GM18907 (cell line): ENCODE measurements around the gene ZP1.
"Not testable (repeated sequence)": the region's sequence is repeated elsewhere in the genome, so short reads cannot be mapped to it uniquely, and the experiment has no call there.

Experiments used
- ATAC-seq: cut with Tn5 transposase; IDR thresholded peaks from one replicate; pipeline ENCODE4 v1.9.1; 2021; ENCODE audit warnings: mild to moderate bottlenecking, moderate library complexity; ENCODE audit not compliant: unreplicated experiment

Gene ZP1

DNA sequence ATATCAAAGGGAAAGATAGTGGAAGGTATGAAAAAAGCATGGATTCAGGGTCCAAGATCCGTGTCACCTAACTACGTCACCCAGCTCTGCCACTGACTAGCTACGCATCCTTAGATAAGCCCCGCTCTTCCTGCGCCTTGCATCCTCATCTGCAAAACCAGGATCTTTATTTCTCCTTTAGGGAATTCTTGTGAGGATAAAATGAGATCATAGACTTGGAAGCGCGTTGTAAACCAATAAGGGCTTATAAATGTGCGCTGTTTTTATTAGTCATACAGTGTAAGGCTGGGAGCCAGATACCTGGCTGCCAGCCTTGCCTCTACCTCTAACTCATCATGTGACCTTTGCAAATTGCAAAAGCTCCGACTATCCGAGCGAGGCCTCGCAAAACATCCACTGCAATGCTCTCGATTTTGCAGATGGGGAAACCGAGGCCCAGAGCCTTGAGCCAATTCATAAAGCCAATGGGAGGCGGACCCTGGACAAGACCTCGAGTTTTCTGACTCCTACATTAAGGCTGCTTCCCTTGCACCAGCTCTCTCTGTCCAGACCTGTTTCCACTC lies 38.3 kb downstream of the ZP1 start:
- no peak for ATAC-seq

- peak; percentile 79 for ATAC-seq
Observed at GRCh38 chr11:60906132-60906972, 39.0 kb downstream of the ZP1 start, which contains the start of gene PRPF19. PRPF19 (minus strand) TSS chr11:60906585; CDS start chr11:60906382, 203 bp downstream.

DNA sequence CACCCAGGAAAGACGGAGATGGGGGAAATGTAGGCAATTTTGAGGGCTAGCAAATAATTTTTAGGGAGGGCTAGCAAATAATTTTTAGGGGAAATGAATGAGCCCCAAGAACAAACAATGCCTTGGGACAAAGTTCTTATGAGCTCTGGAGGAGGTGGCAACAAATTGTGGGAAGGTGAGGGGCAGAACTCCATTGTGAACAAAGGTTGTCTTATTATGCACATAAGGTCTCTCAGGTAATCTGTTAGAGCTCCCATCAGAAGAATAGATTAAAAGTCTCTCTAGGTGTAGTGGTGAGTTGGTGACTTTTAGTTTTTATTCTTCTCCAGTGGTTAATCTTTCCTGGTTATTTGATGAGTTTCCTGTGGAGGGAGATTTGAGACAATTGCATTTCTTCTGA lies 41.5 kb downstream of the ZP1 start:
- ATAC-seq = no peak

DNA sequence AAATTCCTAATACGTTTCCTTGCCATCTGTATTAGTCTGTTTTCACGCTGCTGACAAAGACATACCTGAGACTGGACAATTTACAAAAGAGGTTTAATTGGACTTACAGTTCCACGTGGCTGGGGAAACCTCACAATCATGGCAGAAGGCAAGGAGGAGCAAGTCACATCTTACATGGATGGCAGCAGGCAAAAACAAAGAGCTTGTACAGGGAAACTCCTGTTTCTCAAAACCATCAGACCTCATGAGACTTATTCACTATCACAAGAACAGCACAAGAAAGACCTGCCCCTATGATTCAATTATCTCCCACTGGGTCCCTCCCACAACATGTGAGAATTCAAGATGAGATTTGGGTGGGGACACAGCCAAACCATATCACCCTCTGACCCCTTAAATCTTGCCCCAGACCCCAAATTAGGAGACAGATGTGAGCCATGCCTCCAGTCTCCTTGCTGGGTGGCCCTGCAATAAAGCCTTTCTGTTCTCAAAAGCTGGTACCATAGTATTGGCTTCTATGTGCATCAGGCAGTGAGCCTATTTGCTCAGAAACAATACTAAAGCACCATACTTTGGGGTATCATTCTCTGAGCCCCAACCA lies 42.4 kb downstream of the ZP1 start:
- not testable (repeated sequence) for ATAC-seq

DNA sequence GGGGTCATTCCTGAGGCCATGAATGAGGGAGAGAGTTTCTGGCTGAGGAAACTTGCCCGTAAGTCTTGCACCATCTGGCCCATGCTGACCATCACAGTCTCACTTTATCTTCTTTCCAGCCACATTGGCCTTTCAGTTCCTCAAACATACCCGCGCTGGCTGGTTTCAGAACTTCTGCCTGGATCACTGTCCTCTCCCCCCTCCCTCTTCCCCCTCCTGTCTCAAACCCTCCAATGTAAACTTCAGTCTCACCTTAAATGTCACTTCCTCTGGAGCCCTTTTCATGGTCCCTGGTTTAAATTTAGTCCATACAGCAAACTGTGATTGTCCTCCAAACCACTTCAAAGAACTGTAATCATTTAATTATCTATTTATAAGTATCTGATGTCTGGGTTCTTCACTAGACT lies 42.9 kb downstream of the ZP1 start:
- peak; percentile 41 for ATAC-seq

- ATAC-seq = no peak
Observed at GRCh38 chr11:60910711-60911380, 43.5 kb downstream of the ZP1 start.

DNA sequence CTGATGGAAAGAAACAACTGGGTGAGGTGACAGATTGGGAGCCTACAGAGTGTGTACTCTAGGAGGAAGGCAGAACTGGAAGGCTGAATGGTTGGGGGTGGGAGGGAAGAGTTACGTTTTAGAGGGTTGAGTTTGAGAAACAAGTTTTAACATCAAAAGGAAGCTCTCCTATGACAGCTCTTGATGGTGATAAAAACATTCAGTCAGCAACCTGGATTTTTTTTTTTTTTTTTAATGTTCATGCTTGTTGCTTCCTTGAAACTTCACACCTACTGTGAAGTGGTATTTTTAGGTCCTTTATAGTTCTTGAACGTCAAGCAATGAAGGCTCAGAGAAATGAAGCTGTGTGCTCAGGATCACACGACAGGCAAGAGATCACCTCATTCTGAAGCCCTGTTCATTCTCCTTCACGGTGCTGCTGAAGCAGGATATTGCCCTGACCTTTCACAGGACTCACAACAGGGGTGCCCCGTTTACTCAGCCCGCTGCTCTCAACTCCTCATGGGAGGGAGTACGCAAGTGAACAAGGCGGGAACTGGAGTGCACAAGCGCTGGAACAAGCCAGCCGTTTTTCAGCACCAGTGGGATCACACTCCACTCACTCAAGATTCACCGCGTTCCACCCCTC lies 45.0 kb downstream of the ZP1 start:
- ATAC-seq = no peak

DNA sequence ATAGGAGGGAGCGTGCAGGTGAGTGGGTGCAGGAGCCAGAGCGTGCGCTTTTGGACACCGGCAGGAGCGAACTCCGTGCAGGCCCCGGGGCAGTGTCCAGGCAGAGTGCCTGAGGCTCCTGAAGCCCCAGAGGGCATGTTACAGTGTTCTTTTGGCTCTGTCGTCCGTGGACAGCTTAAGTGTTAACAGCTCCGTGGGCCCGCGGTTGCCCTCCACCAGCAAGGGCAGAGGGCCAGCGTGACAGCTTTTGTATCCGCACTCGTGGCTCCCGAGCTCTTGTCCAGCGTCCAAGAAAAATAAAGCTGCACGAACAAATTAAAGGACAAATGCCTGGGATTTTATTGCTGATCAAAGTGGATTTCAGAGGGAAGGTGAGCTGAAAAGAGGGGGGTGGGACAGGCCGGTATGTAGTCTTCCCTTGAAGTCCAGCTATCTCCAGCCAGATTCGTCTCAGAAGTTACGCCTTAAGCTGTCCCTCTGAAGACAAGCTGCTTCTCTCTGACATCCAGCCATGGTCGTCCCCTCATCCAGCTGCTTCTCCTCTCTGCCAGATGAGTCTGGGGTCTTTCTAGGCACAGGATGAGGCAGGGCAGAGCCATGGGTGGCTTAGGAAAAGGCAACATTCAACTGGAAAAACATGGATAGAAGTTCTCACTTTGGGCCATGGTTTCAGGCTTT lies 45.6 kb downstream of the ZP1 start:
- ATAC-seq = no peak

GRCh38 chr11:60913793-60914632 lies 46.7 kb downstream of the ZP1 start, which contains the start of gene TMEM109:
TMEM109 (plus strand) TSS chr11:60914158; CDS start chr11:60919694, 5,536 bp downstream.
- peak; percentile 50 for ATAC-seq

DNA sequence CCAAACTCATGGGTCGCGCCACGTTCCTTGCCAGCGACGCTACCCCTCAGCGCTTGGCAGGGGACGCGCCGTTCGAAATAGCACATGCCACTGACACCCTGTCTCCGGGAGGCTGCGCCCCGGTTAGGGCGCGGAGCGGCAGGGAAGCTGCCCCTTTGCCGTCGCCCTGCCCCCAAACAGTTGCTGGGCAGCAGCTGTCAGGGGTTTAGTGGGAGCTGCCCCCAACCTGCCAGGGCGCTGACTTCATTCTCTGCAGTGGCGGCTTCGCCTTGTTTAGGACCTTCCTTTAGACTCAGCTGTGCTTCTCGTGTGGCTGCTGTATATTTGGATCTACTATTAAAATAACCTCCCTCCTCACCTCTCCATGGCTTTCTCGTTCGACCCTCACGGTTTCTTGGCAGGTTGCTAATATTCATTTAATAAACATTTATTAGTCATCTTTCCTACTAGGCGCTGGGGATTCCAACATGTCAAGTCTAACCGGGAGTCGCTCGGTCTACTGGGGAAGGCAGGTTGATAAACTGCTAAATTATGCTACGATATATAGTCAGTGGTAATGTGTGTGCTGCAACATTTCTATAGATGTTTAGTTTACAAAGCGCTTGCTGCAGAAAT lies 47.4 kb downstream of the ZP1 start:
- peak; percentile 2 for ATAC-seq

DNA sequence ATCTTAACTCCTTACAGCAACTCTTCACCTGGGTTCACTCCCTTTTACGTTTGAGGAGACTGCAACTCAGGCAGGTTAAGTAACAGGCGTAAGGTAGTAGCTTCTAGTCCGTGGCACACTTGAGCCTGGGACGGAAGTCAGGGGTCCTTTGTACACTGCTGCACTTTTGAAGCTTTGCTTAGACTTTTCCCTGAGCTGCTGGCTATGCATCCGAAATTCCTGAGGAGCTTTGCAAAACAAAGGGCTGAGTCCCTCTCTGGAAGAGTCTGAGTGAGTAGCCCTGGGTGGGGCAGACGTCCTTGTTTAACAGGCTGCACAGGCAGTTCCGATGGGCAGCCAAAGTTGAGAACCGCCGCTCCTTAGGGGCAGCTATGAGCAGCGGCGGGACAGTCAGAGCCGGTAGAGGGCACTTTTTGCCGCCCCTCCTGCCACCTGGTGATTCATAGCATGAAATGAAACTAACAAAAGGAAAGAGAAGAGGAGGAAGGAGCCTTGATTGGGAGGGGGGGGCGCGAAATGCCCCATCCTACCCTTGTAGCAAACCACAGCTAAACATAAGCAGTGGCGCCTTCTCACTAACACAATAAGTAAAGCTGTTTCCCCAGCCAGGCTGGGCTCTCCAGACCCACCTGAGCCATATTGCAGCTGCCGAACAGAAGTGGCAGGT lies 48.0 kb downstream of the ZP1 start:
- ATAC-seq = peak; percentile 48

- no peak for ATAC-seq
Observed at GRCh38 chr11:60916669-60917206, 49.4 kb downstream of the ZP1 start.

DNA sequence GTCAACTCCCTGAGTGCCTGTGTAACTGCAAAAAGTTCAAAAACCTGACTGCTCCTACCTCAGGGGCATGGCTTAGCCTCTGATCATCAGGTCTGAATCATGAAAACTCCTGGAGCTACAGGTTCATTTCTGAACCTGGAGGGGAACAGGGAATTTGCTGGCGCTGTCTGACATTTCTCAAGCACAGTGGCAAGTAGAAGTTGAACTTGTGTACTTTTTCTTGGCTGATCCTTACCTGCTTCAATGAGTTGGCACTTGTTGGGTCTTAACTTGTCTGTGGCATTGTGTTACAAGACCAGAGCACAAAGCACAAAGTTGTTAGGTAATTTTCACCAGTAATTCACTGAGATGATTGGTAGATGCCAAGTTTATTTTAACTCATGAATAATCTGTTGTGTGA lies 49.9 kb downstream of the ZP1 start:
- no peak for ATAC-seq

- ATAC-seq = no peak
Observed at GRCh38 chr11:60918251-60918938, 51.1 kb downstream of the ZP1 start.

- no peak for ATAC-seq
Observed at GRCh38 chr11:60918939-60919265, 51.6 kb downstream of the ZP1 start.

DNA sequence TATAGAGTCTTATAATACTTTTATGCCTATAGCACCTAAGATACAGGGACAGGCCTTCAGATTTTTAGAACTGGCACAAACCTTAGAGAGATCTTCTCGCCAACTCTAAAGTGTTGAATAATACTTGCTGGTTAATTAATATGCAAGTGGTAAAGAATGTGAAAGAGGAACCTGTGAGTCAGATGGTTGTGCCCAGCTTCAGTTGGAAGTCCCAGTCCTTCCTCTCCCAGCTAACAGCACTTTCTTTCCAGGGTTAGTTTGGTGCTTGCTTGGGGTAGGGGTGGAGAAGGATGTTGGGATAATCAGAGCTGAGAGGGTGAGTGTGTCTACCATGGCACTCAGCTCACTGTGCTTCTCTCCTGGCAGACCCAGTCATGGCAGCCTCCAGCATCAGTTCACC lies 52.0 kb downstream of the ZP1 start:
- no peak for ATAC-seq

DNA sequence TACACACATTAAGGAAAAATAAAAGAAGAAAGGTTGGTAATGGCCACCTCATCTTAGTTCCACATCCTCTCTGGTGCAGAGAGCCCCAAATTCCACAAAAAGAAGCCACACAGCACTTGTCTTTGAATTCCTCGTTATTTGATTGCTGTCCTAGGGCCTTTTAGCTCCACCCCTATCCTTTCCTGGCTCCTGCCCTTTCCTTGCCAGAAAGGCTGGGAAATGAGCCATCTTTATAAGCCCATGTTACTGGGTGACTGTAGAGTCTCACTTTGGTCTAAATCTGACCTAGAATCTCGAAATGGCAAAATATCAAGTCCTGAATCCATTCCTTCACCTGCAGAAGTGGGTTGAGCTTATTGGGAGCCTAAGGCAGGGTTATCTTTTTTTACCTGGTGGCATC lies 52.6 kb downstream of the ZP1 start:
- ATAC-seq = no peak

- ATAC-seq = no peak
Observed at GRCh38 chr11:60921259-60921658, 53.9 kb downstream of the ZP1 start.
